GM19239 (cell line): Measurements from ENCODE around the gene NEDD4L.

ENCODE experiments used
- DNase-seq: peaks from one replicate; pipeline ENCODE4 v3.0.0; 2011; ENCODE audit warnings: low spot score; ENCODE audit not compliant: insufficient read length
- FAIRE-seq: peaks from 2 replicates; lab custom pipeline; 2011; peaks lifted over from hg19 to GRCh38; lab: Jason Lieb, UNC

NEDD4L gene

GRCh38 chr18:58025733-58026132 is 18.3 kb upstream of the NEDD4L start:
- FAIRE-seq: no peak
- DNase-seq: no peak

GRCh38 chr18:58026395-58026794 is 17.6 kb upstream of the NEDD4L start:
- FAIRE-seq (no peak), DNase-seq (no peak)

DNA sequence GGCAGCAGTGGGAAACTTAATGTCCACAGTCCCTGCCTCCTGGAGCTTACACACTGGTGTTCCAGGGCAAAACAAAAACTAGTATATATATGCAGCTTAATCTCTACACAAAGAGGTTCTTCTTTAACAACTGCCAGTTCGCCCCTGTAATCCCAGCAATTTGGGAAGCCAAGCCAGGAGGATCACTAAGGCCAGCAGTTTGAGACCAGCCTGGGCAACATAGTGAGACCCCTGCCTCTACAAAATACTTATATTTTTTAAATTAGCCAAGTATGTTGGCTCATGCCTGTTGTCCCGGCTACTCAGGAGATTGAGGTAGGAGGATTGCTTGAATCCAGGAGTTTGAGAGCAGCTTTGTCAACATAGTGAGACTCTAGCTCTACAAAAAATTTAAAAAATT is 17.2 kb upstream of the NEDD4L start:
- FAIRE-seq (no peak), DNase-seq (no peak)

GRCh38 chr18:58027341-58027740 is 16.7 kb upstream of the NEDD4L start:
- FAIRE-seq: no peak
- DNase-seq: no peak

GRCh38 chr18:58028109-58028784 is 15.8 kb upstream of the NEDD4L start:
- FAIRE-seq: no peak
- DNase-seq: no peak

GRCh38 chr18:58032233-58032632 is 11.8 kb upstream of the NEDD4L start:
- FAIRE-seq: no peak
- DNase-seq: no peak

DNA sequence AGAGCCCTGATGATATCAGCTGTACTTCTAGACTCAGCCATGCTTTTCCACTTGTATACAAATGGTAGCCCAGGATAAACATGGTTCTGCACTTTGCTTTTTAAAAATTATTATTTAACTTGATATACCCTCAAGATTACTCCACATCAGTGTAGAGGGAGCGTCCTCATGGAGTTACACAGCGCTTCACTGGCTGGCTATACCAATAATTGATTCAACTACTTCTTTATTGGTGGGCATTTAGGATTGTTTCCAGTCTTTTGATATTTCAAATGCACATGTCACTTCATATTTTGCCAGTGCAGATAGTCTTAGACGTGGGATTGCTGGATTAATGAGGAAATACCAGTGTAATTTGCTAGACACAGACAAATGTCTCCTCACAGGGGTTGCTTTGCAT is 10.8 kb upstream of the NEDD4L start:
- FAIRE-seq (no peak), DNase-seq (no peak)

DNA sequence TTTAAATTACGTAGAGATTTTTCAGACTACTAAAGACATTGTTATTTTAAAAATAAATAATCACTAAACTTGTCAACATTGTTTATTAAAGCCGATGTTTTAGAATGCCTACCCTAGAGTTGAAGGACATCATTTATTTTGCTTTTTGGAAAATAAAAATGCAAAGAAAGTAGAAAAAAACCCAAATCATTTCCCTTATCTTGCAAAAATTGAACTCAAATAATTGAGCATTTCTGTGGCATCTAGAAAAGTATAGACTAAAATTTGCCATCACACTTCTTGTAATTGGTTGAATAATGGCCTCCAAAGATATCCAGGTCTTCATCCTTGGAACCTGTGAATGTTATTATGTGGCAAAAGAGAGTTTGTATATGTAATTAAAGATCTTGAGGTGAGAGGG is 9.7 kb upstream of the NEDD4L start:
- DNase-seq (no peak), FAIRE-seq (no peak)

- DNase-seq (no peak), FAIRE-seq (no peak)
Observed at GRCh38 chr18:58037163-58037562, 6.9 kb upstream of the NEDD4L start.

- peak; percentile 14 for FAIRE-seq
Observed at GRCh38 chr18:58038063-58038462, 6.0 kb upstream of the NEDD4L start.

DNA sequence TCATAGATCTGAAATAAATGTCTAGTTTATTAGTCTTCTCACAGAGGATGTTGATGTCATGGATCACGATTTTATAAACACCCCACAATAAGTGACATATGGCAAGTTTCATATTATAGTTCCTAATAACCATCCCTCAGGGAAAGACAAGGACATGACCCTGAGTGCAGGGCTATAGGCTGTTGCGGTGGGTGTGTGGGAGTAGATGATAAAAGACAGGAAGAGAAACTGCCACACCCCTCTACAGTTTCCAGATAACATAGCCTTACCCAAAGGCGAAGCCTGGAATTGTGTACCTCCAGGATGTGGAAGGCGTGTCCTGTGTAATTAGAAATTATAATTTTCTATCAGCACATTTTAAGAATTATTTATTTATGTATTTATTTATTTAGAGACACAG is 2.4 kb upstream of the NEDD4L start:
- no peak for FAIRE-seq
- no peak for DNase-seq

More at GRCh38 chr18:58038063-58038462, 6.0 kb upstream of the NEDD4L start:
- DNase-seq: no peak

- no peak for FAIRE-seq
Observed at GRCh38 chr18:58042826-58043490, 1.1 kb upstream of the NEDD4L start.

GRCh38 chr18:58044370-58045241 is 580 bp downstream of the NEDD4L start:
- FAIRE-seq (no peak), DNase-seq (peak; percentile 29)

More at GRCh38 chr18:58042826-58043490, 1.1 kb upstream of the NEDD4L start:
- DNase-seq: no peak

GRCh38 chr18:58045242-58046092 is 1.4 kb downstream of the NEDD4L start:
- DNase-seq (peak; percentile 27), FAIRE-seq (peak; percentile 77)

GRCh38 chr18:58046093-58046793 is 2.2 kb downstream of the NEDD4L start:
- FAIRE-seq (no peak), DNase-seq (no peak)

GRCh38 chr18:58046794-58047555 is 2.9 kb downstream of the NEDD4L start:
- DNase-seq (no peak), FAIRE-seq (no peak)

DNA sequence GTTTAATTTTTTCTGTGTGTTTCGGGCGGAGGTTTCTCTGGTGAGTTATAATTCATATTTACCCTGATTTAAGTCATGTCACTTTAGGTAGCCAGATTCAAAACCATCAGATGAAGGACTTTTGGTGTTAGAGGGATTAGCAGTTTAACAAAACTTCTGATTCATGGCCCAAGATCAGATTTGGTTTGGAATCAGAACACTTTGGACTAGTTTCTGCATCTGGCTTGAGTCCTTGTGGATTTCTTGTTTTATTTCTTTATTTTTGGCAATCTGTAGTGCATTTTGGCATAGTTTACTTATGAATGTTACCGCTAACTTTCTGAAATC is 3.5 kb downstream of the NEDD4L start:
- FAIRE-seq: no peak
- no peak for DNase-seq

GRCh38 chr18:58048081-58048642 is 4.1 kb downstream of the NEDD4L start:
- FAIRE-seq (no peak), DNase-seq (no peak)
